ENCODE results near the gene ITGB1BP1. TPM values are rescaled to one million over a fixed set of nuclear protein-coding genes. Genes with fewer than 3 reads are reported as not detected.

ITGB1BP1 gene
- total and polyA plus RNA-seq, 10 of the 15 experiments (the other 5 are each of a cell fraction or from before 2014, with no cell fraction given): 50.2 to 273 (median 97.2) TPM

GRCh38 chr2:9385841-9386240 lies 37.5 kb downstream of the ITGB1BP1 start (continued):
- TF ChIP-seq ZNF592 (IDR thresholded peaks at IDR 0.05): no peak

- H3K4me1 ChIP-seq (ENCODE audit: control insufficient read depth, insufficient read depth, low read length): no peaks in the 10 kb centered on the region
- no peak overlapping the region for H3K27ac ChIP-seq (ENCODE audit: control insufficient read depth, insufficient read depth)
- intact Hi-C loops (cut with micrococcal nuclease; ENCODE audit: unreplicated experiment) (no loop called here), in situ Hi-C loops (cut with MboI) (no loop called here)
- no peaks in the 10 kb centered on the region for H4K20me1 ChIP-seq (ENCODE audit: control insufficient read depth, insufficient read depth)
- no peak overlapping the region for H3K9ac ChIP-seq (ENCODE audit: control insufficient read depth, insufficient read depth, low read length)
- ATAC-seq: no peak
- no peaks in the 10 kb centered on the region; the same call in 2 of the 3 replicates for H3K9me3 ChIP-seq (replicated peaks; ENCODE audit: control insufficient read depth, insufficient read depth, low read length)
- no TSS peak for BruUV-seq (replicated peaks)
- H3K36me3 ChIP-seq (ENCODE audit: control insufficient read depth in 2 of 2, insufficient read depth in 2 of 2, low read length in 1 of 2): no peaks in the 10 kb centered on the region
- FAIRE-seq: no peak
- POLR2A ChIA-PET: no interaction called here
- SMC1A ChIA-PET (ENCODE audit: uncharacterized antibody, unreplicated experiment): interaction anchor here (1.3 kb wide), 1 partner anchor 13 kb away, joined by 4 read pairs; no protein-coding TSS in a partner anchor
- H3K4me3 ChIP-seq: no peak overlapping the region
- WGBS (ENCODE audit: insufficient coverage, insufficient replicate concordance, low lambda C conversion rate, missing lambda C conversion rate): 37% methylated on average over 4 of the region's 4 CpGs
- no peak for DNase-seq (ENCODE audit: low read depth, low spot score)
- H3K27me3 ChIP-seq (replicated peaks in 1 of 2; ENCODE audit: control insufficient read depth in 2 of 2, insufficient read depth in 2 of 2, low read length in 1 of 2): no peaks in the 10 kb centered on the region; a peak in 2 of 4 replicates
- H3K4me2 ChIP-seq (ENCODE audit: control insufficient read depth, insufficient read depth): no peak overlapping the region
- CTCF ChIA-PET: no interaction called here
- H3K79me2 ChIP-seq (ENCODE audit: control insufficient read depth, insufficient read depth, low read length): no peaks in the 10 kb centered on the region
- no peak overlapping the region for H2AFZ ChIP-seq (ENCODE audit: control insufficient read depth, low read depth, low read length)
- RAD21 ChIA-PET (ENCODE audit: unreplicated experiment): no interaction called here
- TF ChIP-seq HCFC1 (IDR thresholded peaks at IDR 0.05; ENCODE audit: low read length) (no peak), ZSCAN29 (IDR thresholded peaks at IDR 0.05) (no peak), ELK1 (IDR thresholded peaks at IDR 0.05; ENCODE audit: low read depth, low read length) (no peak), USF2 (IDR thresholded peaks at IDR 0.05; ENCODE audit: borderline replicate concordance, low read depth, low read length) (no peak), EED (IDR thresholded peaks at IDR 0.05; ENCODE audit: low read depth) (no peak), ZNF217 (IDR thresholded peaks at IDR 0.05) (no peak), WRNIP1 (IDR thresholded peaks at IDR 0.05; ENCODE audit: borderline replicate concordance, low read depth, low read length) (no peak), REST (IDR thresholded peaks at IDR 0.05; ENCODE audit: low read depth, low read length) (no peak), KLF5 (IDR thresholded peaks at IDR 0.05; ENCODE audit: partially characterized antibody) (no peak), SKIL (IDR thresholded peaks at IDR 0.05; ENCODE audit: low read depth, poor library complexity, severe bottlenecking) (no peak)
These were observed 38.8 kb downstream of the ITGB1BP1 start for GRCh38 chr2:9384521-9384920.

All from GM12878 (cell line).